Measurements from ENCODE around the gene PCNX2. TPM values are rescaled to one million over a fixed set of nuclear protein-coding genes. Genes with fewer than 3 reads are reported as not detected.
A peak's percentile ranks its signal among the peaks of the same experiment; 100 is the strongest.

PCNX2 gene
- total and polyA plus RNA-seq, 4 donors = 24.4 to 85.8 (median 29.8) TPM

- Histone ChIP-seq H3K4me3 (ENCODE audit: low read depth, low read length) (no peak overlapping the region), H3K27me3 (ENCODE audit: control insufficient read depth, insufficient read depth, low read length) (no peaks in the 10 kb centered on the region), H3K9me3 (ENCODE audit: control insufficient read depth, insufficient read depth, low read length) (no peaks in the 10 kb centered on the region), H3K27ac (ENCODE audit: low read depth, low read length) (no peak overlapping the region), H3K4me1 (ENCODE audit: control insufficient read depth, insufficient read depth, low read length) (no peaks in the 10 kb centered on the region), H3K36me3 (ENCODE audit: control insufficient read depth, insufficient read depth, low read length) (peaks cover 15% of the 10 kb centered on the region)
- no CpG with 5 or more reads among the region's 4 CpGs for WGBS (ENCODE audit: insufficient coverage)
- peak in 1 of 6 donors; percentile 40 for DNase-seq (ENCODE audit: low read depth in 4 of 6, low spot score in 6 of 6)
These were observed 330.9 kb downstream of the PCNX2 start for GRCh38 chr1:232964601-232965000.

- Histone ChIP-seq H3K36me3 (ENCODE audit: control insufficient read depth, insufficient read depth, low read length) (peaks cover 16% of the 10 kb centered on the region), H3K4me3 (ENCODE audit: low read depth, low read length) (no peak overlapping the region), H3K9me3 (ENCODE audit: control insufficient read depth, insufficient read depth, low read length) (peaks cover 3% of the 10 kb centered on the region), H3K27ac (ENCODE audit: low read depth, low read length) (no peak overlapping the region), H3K4me1 (ENCODE audit: control insufficient read depth, insufficient read depth, low read length) (no peaks in the 10 kb centered on the region), H3K27me3 (ENCODE audit: control insufficient read depth, insufficient read depth, low read length) (no peaks in the 10 kb centered on the region)
- no peak for DNase-seq (ENCODE audit: low read depth in 4 of 6, low spot score in 6 of 6)
- 82% methylated on average over 3 of the region's 10 CpGs for WGBS (ENCODE audit: insufficient coverage)
These were observed 332.5 kb downstream of the PCNX2 start for GRCh38 chr1:232962761-232963745.

- Histone ChIP-seq H3K4me1 (ENCODE audit: control insufficient read depth, insufficient read depth, low read length) (no peaks in the 10 kb centered on the region), H3K27ac (ENCODE audit: low read depth, low read length) (no peak overlapping the region), H3K9me3 (ENCODE audit: control insufficient read depth, insufficient read depth, low read length) (peaks cover 3% of the 10 kb centered on the region), H3K27me3 (ENCODE audit: control insufficient read depth, insufficient read depth, low read length) (no peaks in the 10 kb centered on the region), H3K4me3 (ENCODE audit: low read depth, low read length) (no peak overlapping the region), H3K36me3 (ENCODE audit: control insufficient read depth, insufficient read depth, low read length) (peaks cover 9% of the 10 kb centered on the region)
- DNase-seq (ENCODE audit: low read depth in 4 of 6, low spot score in 6 of 6) = no peak
- 100% methylated on average over 1 of the region's 1 CpG for WGBS (ENCODE audit: insufficient coverage)
These were observed 337.5 kb downstream of the PCNX2 start for GRCh38 chr1:232958067-232958466.

DNA sequence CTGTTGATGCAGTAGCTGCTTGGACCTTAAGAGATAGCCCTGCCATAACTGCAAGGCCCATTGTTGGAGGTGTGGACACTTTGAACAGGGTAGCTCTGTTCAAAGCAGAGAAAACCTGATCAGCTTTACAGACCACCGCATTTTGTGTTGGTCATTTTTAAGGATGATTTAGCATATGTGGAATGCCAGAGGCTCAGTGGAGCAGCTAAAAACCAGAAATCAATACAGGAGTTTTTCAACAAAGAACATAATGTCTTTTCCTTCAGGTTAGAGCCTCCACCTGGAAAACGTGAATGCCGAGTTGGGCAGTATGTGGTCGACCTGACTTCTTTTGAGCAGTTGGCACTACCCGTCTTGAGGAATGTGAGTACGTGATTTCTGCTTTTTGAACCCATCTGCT is 339.4 kb downstream of the PCNX2 start:
- H3K9me3 ChIP-seq (ENCODE audit: control insufficient read depth, insufficient read depth, low read length) = peaks cover 3% of the 10 kb centered on the region
- H3K27ac ChIP-seq (ENCODE audit: low read depth, low read length) = no peak overlapping the region
- no peak overlapping the region for H3K4me3 ChIP-seq (ENCODE audit: low read depth, low read length)
- 100% methylated on average over 1 of the region's 6 CpGs for WGBS (ENCODE audit: insufficient coverage)
- H3K36me3 ChIP-seq (ENCODE audit: control insufficient read depth, insufficient read depth, low read length) = peaks cover 9% of the 10 kb centered on the region
- DNase-seq (ENCODE audit: low read depth in 4 of 6, low spot score in 6 of 6) = no peak
- H3K4me1 ChIP-seq (ENCODE audit: control insufficient read depth, insufficient read depth, low read length) = peaks cover 4% of the 10 kb centered on the region
- no peaks in the 10 kb centered on the region for H3K27me3 ChIP-seq (ENCODE audit: control insufficient read depth, insufficient read depth, low read length)

DNA sequence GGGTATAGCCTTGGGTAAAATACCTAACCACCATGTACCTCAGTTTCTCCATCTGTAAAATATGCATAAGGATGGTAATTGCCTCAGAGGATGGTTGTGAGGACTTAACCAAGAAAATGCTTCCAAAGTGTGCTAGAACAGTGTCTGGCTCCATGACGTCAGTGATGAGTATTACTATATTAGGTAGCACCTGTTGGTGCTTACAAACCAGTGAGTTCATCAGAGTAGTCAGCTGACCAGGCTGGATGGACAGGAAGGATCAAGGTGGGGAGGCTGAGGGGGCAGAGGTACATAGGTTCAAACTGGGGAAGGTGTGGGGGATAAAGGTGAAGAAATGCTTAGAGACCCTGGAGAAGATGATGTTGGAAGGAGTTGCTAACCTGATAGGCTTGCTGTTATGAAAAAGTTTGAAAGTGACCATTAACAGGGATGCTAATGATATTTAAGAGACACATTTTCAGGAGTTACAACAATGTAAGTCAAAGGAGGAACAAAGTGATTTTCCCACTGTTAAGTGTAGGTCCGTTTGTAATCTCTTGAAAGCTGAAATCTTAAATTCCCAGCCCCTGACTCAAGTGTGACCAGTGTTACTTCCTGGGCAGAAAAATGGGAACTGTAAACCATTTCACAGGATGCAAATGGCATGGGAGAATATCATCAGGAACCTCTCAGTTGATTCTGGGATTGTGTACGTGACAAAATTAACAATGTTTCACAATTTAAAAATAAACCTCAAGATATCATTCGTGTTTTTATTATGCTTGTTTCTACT is 340.7 kb downstream of the PCNX2 start:
- Histone ChIP-seq H3K4me1 (ENCODE audit: control insufficient read depth, insufficient read depth, low read length) (peaks cover 4% of the 10 kb centered on the region), H3K27me3 (ENCODE audit: control insufficient read depth, insufficient read depth, low read length) (no peaks in the 10 kb centered on the region), H3K27ac (ENCODE audit: low read depth, low read length) (no peak overlapping the region), H3K4me3 (ENCODE audit: low read depth, low read length) (no peak overlapping the region), H3K36me3 (ENCODE audit: control insufficient read depth, insufficient read depth, low read length) (peaks cover 7% of the 10 kb centered on the region), H3K9me3 (ENCODE audit: control insufficient read depth, insufficient read depth, low read length) (peaks cover 3% of the 10 kb centered on the region)
- 93% methylated on average over 2 of the region's 4 CpGs for WGBS (ENCODE audit: insufficient coverage)
- no peak for DNase-seq (ENCODE audit: low read depth in 4 of 6, low spot score in 6 of 6)

GRCh38 chr1:232952514-232953499 is 342.7 kb downstream of the PCNX2 start:
- DNase-seq (ENCODE audit: low read depth in 4 of 6, low spot score in 6 of 6) = peak in 1 of 6 donors; percentile 20
- H3K27me3 ChIP-seq (ENCODE audit: control insufficient read depth, insufficient read depth, low read length) = no peaks in the 10 kb centered on the region
- no peaks in the 10 kb centered on the region for H3K36me3 ChIP-seq (ENCODE audit: control insufficient read depth, insufficient read depth, low read length)
- 100% methylated on average over 1 of the region's 2 CpGs for WGBS (ENCODE audit: insufficient coverage)
- H3K4me3 ChIP-seq (ENCODE audit: low read depth, low read length) = no peak overlapping the region
- H3K9me3 ChIP-seq (ENCODE audit: control insufficient read depth, insufficient read depth, low read length) = no peaks in the 10 kb centered on the region
- no peak overlapping the region for H3K27ac ChIP-seq (ENCODE audit: low read depth, low read length)
- peaks cover 4% of the 10 kb centered on the region for H3K4me1 ChIP-seq (ENCODE audit: control insufficient read depth, insufficient read depth, low read length)

DNA sequence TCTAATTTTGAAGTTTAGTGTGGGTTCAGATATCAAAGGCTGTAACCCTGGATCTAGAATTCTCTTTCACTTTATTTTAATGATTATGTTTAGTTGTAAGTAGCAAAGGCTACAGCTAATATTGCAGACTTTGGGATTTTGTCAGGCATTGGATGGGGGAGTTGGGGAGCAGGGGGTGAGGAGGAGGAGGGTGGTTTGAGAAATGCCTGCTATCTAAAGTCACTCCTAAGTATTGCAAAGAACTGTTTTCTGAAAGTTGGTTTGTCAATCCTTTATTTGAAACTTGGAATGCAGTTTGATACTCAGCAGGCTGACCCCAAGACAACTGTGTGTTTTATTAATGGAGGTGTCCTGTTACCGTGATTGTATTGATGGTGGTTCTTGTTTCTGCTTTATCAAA is 343.9 kb downstream of the PCNX2 start:
- no peaks in the 10 kb centered on the region for H3K27me3 ChIP-seq (ENCODE audit: control insufficient read depth, insufficient read depth, low read length)
- H3K9me3 ChIP-seq (ENCODE audit: control insufficient read depth, insufficient read depth, low read length) = no peaks in the 10 kb centered on the region
- H3K4me3 ChIP-seq (ENCODE audit: low read depth, low read length) = peak overlapping the region; percentile 89
- H3K36me3 ChIP-seq (ENCODE audit: control insufficient read depth, insufficient read depth, low read length) = no peaks in the 10 kb centered on the region
- no peak overlapping the region for H3K27ac ChIP-seq (ENCODE audit: low read depth, low read length)
- DNase-seq (ENCODE audit: low read depth in 4 of 6, low spot score in 6 of 6) = no peak
- WGBS (ENCODE audit: insufficient coverage) = no CpG with 5 or more reads among the region's 1 CpG
- peaks cover 4% of the 10 kb centered on the region for H3K4me1 ChIP-seq (ENCODE audit: control insufficient read depth, insufficient read depth, low read length)

DNA sequence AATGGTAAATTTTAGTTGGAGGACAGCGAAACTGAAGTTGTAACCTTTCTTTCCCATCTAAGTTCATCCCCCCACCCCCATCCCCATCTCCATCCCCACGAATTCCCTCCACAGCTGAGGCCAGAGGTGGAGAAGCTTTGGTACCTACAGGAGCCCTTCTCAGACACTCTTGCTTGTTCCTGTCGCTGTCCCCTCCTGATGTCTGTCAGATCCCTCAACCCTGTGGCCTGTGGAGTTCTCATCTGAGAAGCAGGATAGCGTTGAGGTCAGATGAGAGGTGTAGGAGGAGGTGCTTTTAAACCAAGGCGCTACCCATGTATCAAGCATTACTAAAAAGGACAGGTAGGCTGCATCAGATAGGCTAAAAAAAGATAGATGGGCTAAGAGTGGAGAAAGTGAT is 344.3 kb downstream of the PCNX2 start:
- no peaks in the 10 kb centered on the region for H3K27me3 ChIP-seq (ENCODE audit: control insufficient read depth, insufficient read depth, low read length)
- H3K4me1 ChIP-seq (ENCODE audit: control insufficient read depth, insufficient read depth, low read length) = peaks cover 4% of the 10 kb centered on the region
- no peak overlapping the region for H3K27ac ChIP-seq (ENCODE audit: low read depth, low read length)
- WGBS (ENCODE audit: insufficient coverage) = 29% methylated on average over 1 of the region's 5 CpGs
- peak overlapping the region; percentile 89 for H3K4me3 ChIP-seq (ENCODE audit: low read depth, low read length)
- H3K36me3 ChIP-seq (ENCODE audit: control insufficient read depth, insufficient read depth, low read length) = no peaks in the 10 kb centered on the region
- no peaks in the 10 kb centered on the region for H3K9me3 ChIP-seq (ENCODE audit: control insufficient read depth, insufficient read depth, low read length)
- DNase-seq (ENCODE audit: low read depth in 4 of 6, low spot score in 6 of 6) = peak in 2 of 6 donors; percentile 19 to 23

Measured in spinal cord (tissue), 10 donors.